ENCODE measurements around the gene FZD7.

- TF ChIP-seq REST (IDR thresholded peaks at IDR 0.05; ENCODE audit: insufficient replicate concordance, low read depth) (no peak), CTCF (IDR thresholded peaks at IDR 0.05; ENCODE audit: insufficient read depth, low read length) (no peak), POLR2AphosphoS5 (IDR thresholded peaks at IDR 0.05; ENCODE audit: low read depth) (no peak), GABPA (IDR thresholded peaks at IDR 0.05; ENCODE audit: low read depth) (no peak), SPI1 (IDR thresholded peaks at IDR 0.05; ENCODE audit: borderline replicate concordance, low read depth) (no peak)
These were observed 50.6 kb downstream of the FZD7 start for GRCh38 chr2:202084265-202084664.

All from HL-60 (cell line).